Osteoblast (primary cell): ENCODE data around the gene LSP1. TPM values are rescaled to one million over a fixed set of nuclear protein-coding genes. Genes with fewer than 3 reads are reported as not detected.

Source experiments
- DNase-seq: peaks from one replicate; pipeline ENCODE4 v3.0.0; 2011; ENCODE audit warnings: low spot score, mixed read lengths; ENCODE audit not compliant: insufficient read length; ENCODE audit errors: missing footprints
- H2AFZ ChIP-seq: 2 replicates; pipeline ENCODE4 v1.6.0; 2011; ENCODE audit warnings: mild to moderate bottlenecking, low read length
- H3K27ac ChIP-seq: 2 replicates; pipeline ENCODE4 v1.5.1; 2011; ENCODE audit warnings: mild to moderate bottlenecking, low read depth, low read length, moderate library complexity
- H3K27me3 ChIP-seq: 2 replicates; pipeline ENCODE4 v1.6.0; 2012; ENCODE audit warnings: mild to moderate bottlenecking, control low read depth, inconsistent platforms, low read length, moderate library complexity; ENCODE audit not compliant: insufficient read depth
- H3K36me3 ChIP-seq: 2 replicates; pipeline ENCODE4 v1.5.1; 2011; ENCODE audit warnings: mild to moderate bottlenecking, low read length, control low read depth, moderate library complexity; ENCODE audit not compliant: insufficient read depth
- H3K4me1 ChIP-seq: 2 replicates; pipeline ENCODE4 v1.5.1; 2011; ENCODE audit warnings: mild to moderate bottlenecking, low read length, control low read depth, moderate library complexity; ENCODE audit not compliant: insufficient read depth
- H3K4me2 ChIP-seq: 2 replicates; pipeline ENCODE4 v1.6.0; 2011; ENCODE audit warnings: mild to moderate bottlenecking, low read length; ENCODE audit not compliant: insufficient read depth
- H3K4me3 ChIP-seq: fragments of 200-600 bp; sonication (generic); 3 replicates; pipeline ENCODE4 v1.5.1; 2012; ENCODE audit warnings: mild to moderate bottlenecking, low read length, inconsistent platforms; ENCODE audit not compliant: insufficient read depth
- H3K79me2 ChIP-seq: 2 replicates; pipeline ENCODE4 v1.6.0; 2012; ENCODE audit warnings: mild to moderate bottlenecking, low read length, control low read depth, inconsistent platforms; ENCODE audit not compliant: insufficient read depth
- H3K9me3 ChIP-seq: 2 replicates; pipeline ENCODE4 v1.5.1; 2011; ENCODE audit warnings: low read depth, low read length, control low read depth
- H4K20me1 ChIP-seq: 2 replicates; pipeline ENCODE4 v1.6.0; 2012; ENCODE audit warnings: mild to moderate bottlenecking, low read length, control low read depth; ENCODE audit not compliant: insufficient read depth
- CTCF ChIP-seq: IDR thresholded peaks from 2 replicates; pipeline ENCODE4 v1.5.1; 2011; ENCODE audit warnings: mild to moderate bottlenecking, low read depth, low read length, moderate library complexity; ENCODE audit errors: extremely low read depth
- total RNA-seq: library from RNA; depleted of rRNA; stranded (reverse); fragments of >200 nt; gene quantifications from 2 replicates; pipeline ENCODE4 v1.2.3, GENCODE V29; 2012

The LSP1 gene
- total RNA-seq, 1 donor: 54.6 TPM

DNA sequence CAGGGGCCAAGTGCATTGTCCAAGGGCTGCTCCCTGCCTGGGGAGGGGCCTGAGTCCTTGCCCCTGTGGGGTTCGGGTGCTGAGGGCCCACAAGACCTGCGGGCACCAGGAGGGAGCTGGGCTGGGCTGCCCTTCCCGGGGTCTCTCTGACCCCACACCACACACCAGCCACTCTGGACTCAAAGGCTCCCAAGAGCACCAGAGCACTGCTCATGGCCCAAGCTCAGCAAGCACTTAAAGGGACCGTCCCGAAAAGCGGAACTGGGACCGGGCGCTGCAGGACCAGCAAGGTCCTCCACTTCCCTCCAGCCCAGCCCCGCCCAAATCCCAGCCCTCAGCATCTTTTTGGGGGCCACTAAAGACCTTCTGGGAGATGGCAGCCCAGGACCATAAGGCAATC, 5.3 kb downstream of the LSP1 start:
- Histone ChIP-seq H4K20me1 (no peaks in the 10 kb centered on the region), H3K4me2 (no peak overlapping the region), H3K27ac (no peak overlapping the region), H2AFZ (no peak overlapping the region), H3K4me1 (peaks cover 8% of the 10 kb centered on the region), H3K4me3 (no peak overlapping the region), H3K27me3 (no peaks in the 10 kb centered on the region), H3K9me3 (no peaks in the 10 kb centered on the region), H3K36me3 (no peaks in the 10 kb centered on the region), H3K79me2 (no peaks in the 10 kb centered on the region)
- TF ChIP-seq CTCF: no peak
- no peak for DNase-seq

DNA sequence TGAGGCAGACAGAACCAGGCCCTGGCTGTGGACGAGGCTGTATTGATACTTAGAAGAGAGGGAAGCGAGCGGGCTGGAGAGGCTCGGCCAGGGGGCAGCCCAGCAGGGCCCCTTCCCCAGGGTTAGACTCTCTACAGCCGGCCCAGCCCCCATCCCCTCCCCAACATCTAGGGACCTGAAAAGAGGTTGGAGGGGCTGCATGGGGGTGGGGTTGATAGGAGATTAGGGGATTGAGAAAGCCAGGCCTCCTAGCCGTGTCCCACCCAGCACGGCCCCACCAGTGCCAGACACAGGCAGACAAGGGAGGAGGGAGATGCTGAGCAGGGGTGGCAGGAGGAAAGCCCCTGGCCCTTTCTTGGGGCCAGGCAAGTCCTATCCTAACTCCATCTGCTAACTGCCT, 5.7 kb downstream of the LSP1 start:
- no peak overlapping the region for H3K4me3 ChIP-seq
- no peak for TF ChIP-seq CTCF

DNA sequence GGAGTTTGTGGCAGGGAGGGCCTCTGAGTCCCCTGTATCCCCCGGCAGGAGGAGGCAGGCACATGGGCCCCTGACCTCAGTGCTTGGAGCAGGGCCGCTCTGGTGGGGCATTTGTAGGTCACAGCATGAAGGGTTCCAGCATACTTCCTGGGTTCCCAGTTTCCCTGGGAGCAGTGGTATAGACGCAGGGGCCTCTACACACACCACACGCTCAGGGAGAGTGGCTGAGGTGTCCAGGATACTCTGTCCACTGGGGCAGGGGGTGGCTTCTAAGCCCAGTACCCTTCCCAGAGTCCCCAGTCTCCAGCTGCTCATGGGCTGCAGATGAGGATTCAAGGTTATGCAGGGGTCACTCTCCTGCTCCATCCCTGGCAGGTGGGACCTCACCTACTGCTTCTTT, 6.1 kb downstream of the LSP1 start:
- Histone ChIP-seq H3K27ac (no peak overlapping the region), H2AFZ (no peak overlapping the region), H3K4me3 (no peak overlapping the region), H3K9me3 (no peaks in the 10 kb centered on the region), H3K27me3 (no peaks in the 10 kb centered on the region), H3K4me2 (no peak overlapping the region), H4K20me1 (no peaks in the 10 kb centered on the region), H3K4me1 (peaks cover 17% of the 10 kb centered on the region), H3K36me3 (no peaks in the 10 kb centered on the region), H3K79me2 (no peaks in the 10 kb centered on the region)
- TF ChIP-seq CTCF: no peak
- no peak for DNase-seq

More for the DNA sequence above, 5.7 kb downstream of the LSP1 start:
- Histone ChIP-seq H4K20me1 (no peaks in the 10 kb centered on the region), H3K27me3 (no peaks in the 10 kb centered on the region), H3K36me3 (no peaks in the 10 kb centered on the region), H2AFZ (no peak overlapping the region), H3K27ac (no peak overlapping the region), H3K79me2 (no peaks in the 10 kb centered on the region), H3K4me1 (peaks cover 13% of the 10 kb centered on the region), H3K9me3 (no peaks in the 10 kb centered on the region), H3K4me2 (no peak overlapping the region)
- no peak for DNase-seq

DNA sequence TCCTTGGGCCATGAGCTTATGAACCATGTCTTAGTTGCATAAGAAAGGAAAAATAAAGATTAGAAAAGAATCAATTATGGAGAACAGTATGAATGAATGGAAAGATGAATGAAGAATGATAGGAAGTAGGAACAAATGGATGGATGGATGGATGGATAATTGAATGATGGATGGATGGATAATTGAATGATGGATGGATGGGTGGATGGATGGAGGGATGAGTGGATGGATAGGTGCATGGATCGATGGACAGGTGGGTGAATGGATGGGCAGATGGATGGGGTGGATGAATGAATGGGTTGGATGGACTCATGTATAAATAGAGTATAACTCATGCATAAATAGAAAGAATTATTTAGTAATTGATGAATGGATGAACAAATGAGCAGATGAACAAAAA, 7.2 kb downstream of the LSP1 start:
- Histone ChIP-seq H3K9me3 (no peaks in the 10 kb centered on the region), H3K36me3 (no peaks in the 10 kb centered on the region), H3K79me2 (no peaks in the 10 kb centered on the region), H3K4me3 (no peak overlapping the region), H3K4me1 (peaks cover 27% of the 10 kb centered on the region), H4K20me1 (no peaks in the 10 kb centered on the region), H3K27ac (no peak overlapping the region), H3K27me3 (no peaks in the 10 kb centered on the region), H3K4me2 (no peak overlapping the region), H2AFZ (no peak overlapping the region)
- no peak for DNase-seq
- TF ChIP-seq CTCF: no peak
